Fibroblast of skin of left quadriceps (primary cell): ENCODE data around the gene DTNB.
A peak's percentile ranks its signal among the peaks of the same experiment; 100 is the strongest.
"Not testable (repeated sequence)": the region's sequence is repeated elsewhere in the genome, so short reads cannot be mapped to it uniquely, and the experiment has no call there.

Experiments
- DNase-seq, 2 experiments: peaks; one replicate each; pipeline ENCODE4 v3.0.0-alpha.2; 2013; ENCODE audit warnings: low read depth in 2 of 2

DTNB gene

GRCh38 chr2:25632396-25632795 is 41.0 kb downstream of the DTNB start:
- no peak for DNase-seq

GRCh38 chr2:25624635-25625034 is 48.7 kb downstream of the DTNB start:
- DNase-seq, result no peak

GRCh38 chr2:25623361-25623760 is 50.0 kb downstream of the DTNB start:
- DNase-seq, result no peak

- DNase-seq, result no peak
Measured at GRCh38 chr2:25620711-25621110, 52.7 kb downstream of the DTNB start.

GRCh38 chr2:25620077-25620476 is 53.3 kb downstream of the DTNB start:
- no peak for DNase-seq

GRCh38 chr2:25619185-25619584 is 54.2 kb downstream of the DTNB start:
- DNase-seq, result no peak

- peak in 1 of 2 experiments; percentile 13 for DNase-seq
Measured at GRCh38 chr2:25618676-25619075, 54.7 kb downstream of the DTNB start.

GRCh38 chr2:25617948-25618646 is 55.3 kb downstream of the DTNB start:
- peak; percentile 27 to 32 for DNase-seq

GRCh38 chr2:25615920-25616319 is 57.5 kb downstream of the DTNB start:
- DNase-seq, result no peak

GRCh38 chr2:25615386-25615785 is 58.0 kb downstream of the DTNB start:
- no peak for DNase-seq

- DNase-seq, result no peak
Measured at GRCh38 chr2:25614711-25615110, 58.7 kb downstream of the DTNB start.

- no peak for DNase-seq
Measured at GRCh38 chr2:25608718-25609117, 64.7 kb downstream of the DTNB start.

- no peak for DNase-seq
Measured at GRCh38 chr2:25606892-25607291, 66.5 kb downstream of the DTNB start.

- no peak for DNase-seq
Measured at GRCh38 chr2:25602333-25602723, 71.0 kb downstream of the DTNB start.

- DNase-seq, result not testable (repeated sequence)
Measured at GRCh38 chr2:25601711-25602332, 71.6 kb downstream of the DTNB start.

- no peak for DNase-seq
Measured at GRCh38 chr2:25598911-25599310, 74.5 kb downstream of the DTNB start.

- no peak for DNase-seq
Measured at GRCh38 chr2:25598332-25598731, 75.0 kb downstream of the DTNB start.

GRCh38 chr2:25597881-25598280 is 75.5 kb downstream of the DTNB start:
- no peak for DNase-seq

GRCh38 chr2:25596516-25597244 is 76.7 kb downstream of the DTNB start:
- DNase-seq, result no peak

GRCh38 chr2:25595393-25595792 is 78.0 kb downstream of the DTNB start:
- DNase-seq, result no peak

- DNase-seq, result no peak
Measured at GRCh38 chr2:25594991-25595390, 78.4 kb downstream of the DTNB start.

- no peak for DNase-seq
Measured at GRCh38 chr2:25592766-25593292, 80.5 kb downstream of the DTNB start.
